H9 (cell line): Measurements from ENCODE around the gene IFNL1. TPM values are rescaled to one million over a fixed set of nuclear protein-coding genes. Genes with fewer than 3 reads are reported as not detected.
A peak's percentile ranks its signal among the peaks of the same experiment; 100 is the strongest.

ENCODE experiments used
- DNase-seq: peaks from one replicate; pipeline ENCODE4 v3.0.0-alpha.2; 2017
- H2AFZ ChIP-seq: one replicate; pipeline ENCODE4 v1.6.1; 2013; ENCODE audit warnings: mild to moderate bottlenecking, low read length, control low read depth, moderate library complexity
- H2AK5ac ChIP-seq: 2 replicates; pipeline ENCODE4 v1.6.1; 2013; ENCODE audit warnings: low read length, control low read depth, mixed read lengths; ENCODE audit not compliant: insufficient read length
- H2BK120ac ChIP-seq: one replicate; pipeline ENCODE4 v1.6.1; 2013; ENCODE audit warnings: low read depth, mild to moderate bottlenecking, low read length, control low read depth, inconsistent platforms; ENCODE audit not compliant: poor library complexity, severe bottlenecking
- H2BK12ac ChIP-seq: 2 replicates; pipeline ENCODE4 v1.6.1; 2013; ENCODE audit warnings: low read length, control low read depth, mixed read lengths, low read depth; ENCODE audit not compliant: insufficient read length
- H2BK15ac ChIP-seq: 2 replicates; pipeline ENCODE4 v1.6.1; 2013; ENCODE audit warnings: low read depth, low read length, control low read depth
- H2BK20ac ChIP-seq: one replicate; pipeline ENCODE4 v1.6.1; 2013; ENCODE audit warnings: low read depth, mild to moderate bottlenecking, low read length, control low read depth, inconsistent platforms; ENCODE audit not compliant: poor library complexity, severe bottlenecking
- H2BK5ac ChIP-seq: 2 replicates; pipeline ENCODE4 v1.6.1; 2013; ENCODE audit warnings: low read length, control low read depth, mixed read lengths; ENCODE audit not compliant: insufficient read length
- H3K14ac ChIP-seq: 2 replicates; pipeline ENCODE4 v1.6.1; 2013; ENCODE audit warnings: low read length, control low read depth; ENCODE audit not compliant: insufficient read depth
- H3K18ac ChIP-seq: 2 replicates; pipeline ENCODE4 v1.6.1; 2013; ENCODE audit warnings: low read depth, mild to moderate bottlenecking, mixed read lengths, low read length, control low read depth; ENCODE audit not compliant: insufficient read length
- H3K23ac ChIP-seq: 2 replicates; pipeline ENCODE4 v1.6.1; 2013; ENCODE audit warnings: low read length, control low read depth, mixed read lengths, low read depth; ENCODE audit not compliant: insufficient read length
- H3K23me2 ChIP-seq: 2 replicates; pipeline ENCODE4 v1.6.1; 2013; ENCODE audit warnings: low read depth, mild to moderate bottlenecking, mixed read lengths, low read length, control low read depth; ENCODE audit not compliant: insufficient read length, poor library complexity, severe bottlenecking
- H3K27ac ChIP-seq: 2 replicates; pipeline ENCODE4 v1.5.1; 2013; ENCODE audit warnings: low read length, control low read depth, mixed read lengths, low read depth; ENCODE audit not compliant: insufficient read length
- H3K27me3 ChIP-seq: 2 replicates; pipeline ENCODE4 v1.6.1; 2013; ENCODE audit warnings: low read length, control low read depth, inconsistent platforms; ENCODE audit not compliant: insufficient read depth
- H3K4ac ChIP-seq: 2 replicates; pipeline ENCODE4 v1.6.1; 2013; ENCODE audit warnings: low read depth, mild to moderate bottlenecking, control low read depth, inconsistent platforms, low read length, moderate library complexity
- H3K4me1 ChIP-seq: 2 replicates; pipeline ENCODE4 v1.6.1; 2013; ENCODE audit warnings: low read length, control low read depth, inconsistent platforms; ENCODE audit not compliant: insufficient read depth
- H3K4me2 ChIP-seq: 2 replicates; pipeline ENCODE4 v1.6.1; 2013; ENCODE audit warnings: low read length, control low read depth, mixed read lengths; ENCODE audit not compliant: insufficient read length, insufficient read depth
- H3K56ac ChIP-seq: 2 replicates; pipeline ENCODE4 v1.6.1; 2013; ENCODE audit warnings: low read depth, mild to moderate bottlenecking, mixed read lengths, low read length, control low read depth; ENCODE audit not compliant: insufficient read length
- H3K79me1 ChIP-seq: 2 replicates; pipeline ENCODE4 v1.6.1; 2013; ENCODE audit warnings: low read depth, mild to moderate bottlenecking, moderate library complexity, low read length, control low read depth, inconsistent platforms; ENCODE audit not compliant: insufficient read depth, poor library complexity, severe bottlenecking
- H3K79me2 ChIP-seq: 2 replicates; pipeline ENCODE4 v1.6.1; 2013; ENCODE audit warnings: low read length, control low read depth, inconsistent platforms; ENCODE audit not compliant: insufficient read depth
- H3K9ac ChIP-seq: 2 replicates; pipeline ENCODE4 v1.6.1; 2013; ENCODE audit warnings: low read length, control low read depth, mixed read lengths; ENCODE audit not compliant: insufficient read length; ENCODE audit errors: extremely low read depth
- H3K9me3 ChIP-seq: one replicate; pipeline ENCODE4 v1.6.1; 2013; ENCODE audit warnings: low read depth, low read length, inconsistent platforms; ENCODE audit not compliant: control insufficient read depth
- H3T11ph ChIP-seq: one replicate; pipeline ENCODE4 v1.6.1; 2013; ENCODE audit warnings: mild to moderate bottlenecking, low read length, control low read depth, inconsistent platforms
- H4K20me1 ChIP-seq: one replicate; pipeline ENCODE4 v1.6.1; 2013; ENCODE audit not compliant: control insufficient read depth, insufficient read length, insufficient read depth
- H4K5ac ChIP-seq: 2 replicates; pipeline ENCODE4 v1.6.1; 2013; ENCODE audit warnings: low read depth, mild to moderate bottlenecking, mixed read lengths, low read length, control low read depth; ENCODE audit not compliant: insufficient read length
- H4K8ac ChIP-seq: replicated peaks from 2 replicates; pipeline ENCODE4 v1.6.1; 2013; ENCODE audit warnings: low read length, control low read depth, mixed read lengths, low read depth; ENCODE audit not compliant: insufficient read length
- H4K91ac ChIP-seq: 2 replicates; pipeline ENCODE4 v1.6.1; 2013; ENCODE audit warnings: low read depth, mild to moderate bottlenecking, moderate library complexity, mixed read lengths, low read length, control low read depth; ENCODE audit not compliant: insufficient read length
- H3K27ac Mint-ChIP-seq, 3 experiments: 2 replicates in 2 of 3; 3 replicates in 1 of 3; pipeline ENCODE4 v1.8.0; 2020 to 2021; ENCODE audit warnings: mixed read lengths in 3 of 3, mild to moderate bottlenecking in 1 of 3, moderate library complexity in 1 of 3
- H3K27me3 Mint-ChIP-seq: 2 replicates; pipeline ENCODE4 v1.8.0; 2021; ENCODE audit warnings: low read depth, mild to moderate bottlenecking, moderate library complexity, mixed read lengths
- H3K36me3 Mint-ChIP-seq, 3 experiments: 2 replicates in 2 of 3; 3 replicates in 1 of 3; pipeline ENCODE4 v1.8.0; 2020 to 2021; ENCODE audit warnings: low read depth in 3 of 3, mixed read lengths in 3 of 3; ENCODE audit not compliant: insufficient read depth in 1 of 3
- H3K4me1 Mint-ChIP-seq, 2 experiments: 2 replicates each; pipeline ENCODE4 v1.8.0; 2020; ENCODE audit warnings: mixed read lengths in 2 of 2
- H3K4me3 Mint-ChIP-seq, 2 experiments: 2 replicates in 1 of 2; 3 replicates in 1 of 2; pipeline ENCODE4 v1.8.0; 2020 to 2021; ENCODE audit warnings: mild to moderate bottlenecking in 2 of 2, mixed read lengths in 2 of 2, moderate library complexity in 1 of 2
- H3K9me3 Mint-ChIP-seq, 2 experiments: 2 replicates in 1 of 2; 3 replicates in 1 of 2; pipeline ENCODE4 v1.8.0; 2020; ENCODE audit warnings: mild to moderate bottlenecking in 2 of 2, mixed read lengths in 2 of 2, moderate library complexity in 1 of 2
- total RNA-seq: library from RNA; stranded (reverse); gene quantifications from 2 replicates; pipeline ENCODE4 v1.2.1, GENCODE V29; 2021
- TF ChIP-seq, protein P1 (sequence below): fragments of 200-600 bp; sonication (generic); conservative IDR thresholded peaks from 3 replicates; pipeline ENCODE4 v1.8.0; 2021; ENCODE audit warnings: antibody characterized with exemption, mild to moderate bottlenecking

The IFNL1 gene
- total RNA-seq, 1 experiment from 2014 or later, result not detected

DNA sequence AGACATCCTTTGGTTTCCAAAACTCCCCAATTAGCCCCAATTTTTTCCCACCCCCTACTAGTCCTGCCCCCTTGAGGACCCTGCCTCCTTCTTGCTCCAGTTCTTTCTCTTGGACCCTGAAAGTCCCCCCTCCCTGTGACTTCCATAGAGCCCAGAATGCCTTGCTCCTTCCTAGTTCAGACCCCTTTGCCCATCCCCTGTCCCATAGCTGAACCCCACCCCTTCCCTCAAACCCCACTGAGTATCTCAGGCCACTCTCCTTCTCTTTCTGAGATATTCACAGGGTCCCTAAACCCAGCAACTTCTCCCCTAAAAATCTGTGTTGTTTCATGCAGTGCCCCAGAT is 25.6 kb downstream of the IFNL1 start:
- H3K27ac Mint-ChIP-seq, result peak overlapping the region in 1 of 3 experiments; percentile 63; a peak in 1 of 7 replicates
- no peak overlapping the region for H4K91ac ChIP-seq
- no peak overlapping the region for H3K4ac ChIP-seq
- no peak overlapping the region for H2BK12ac ChIP-seq
- no peaks in the 10 kb centered on the region for H4K20me1 ChIP-seq
- peaks cover 0 to 3% (median 0%) of the 10 kb centered on the region in 3 experiments; a peak in 2 of 7 replicates for H3K36me3 Mint-ChIP-seq
- H3K4me1 ChIP-seq, result no peaks in the 10 kb centered on the region
- no peak overlapping the region for H2BK20ac ChIP-seq
- no peaks in the 10 kb centered on the region; a peak in 2 of 5 replicates for H3K9me3 Mint-ChIP-seq
- no peak for DNase-seq
- no peak overlapping the region for H2AFZ ChIP-seq
- no peak overlapping the region for H4K5ac ChIP-seq
- no peak overlapping the region for H3K9ac ChIP-seq
- no peak overlapping the region for H3K56ac ChIP-seq
- H3K27me3 ChIP-seq, result no peaks in the 10 kb centered on the region; the same call in 1 of the 2 replicates
- H3K23me2 ChIP-seq, result peaks cover 6% of the 10 kb centered on the region
- H3K4me2 ChIP-seq, result no peak overlapping the region
- no peak overlapping the region for H3K14ac ChIP-seq
- H3K4me3 Mint-ChIP-seq, result peak overlapping the region in 1 of 2 experiments; percentile 88; a peak in 3 of 5 replicates
- H3K9me3 ChIP-seq, result no peaks in the 10 kb centered on the region
- no peaks in the 10 kb centered on the region for H3K79me1 ChIP-seq
- peaks cover 7 to 18% of the 10 kb centered on the region in 2 experiments for H3K4me1 Mint-ChIP-seq
- no peak overlapping the region for H4K8ac ChIP-seq
- no peak overlapping the region for H3K23ac ChIP-seq
- no peak overlapping the region for H2AK5ac ChIP-seq
- H3K27me3 Mint-ChIP-seq, result peaks cover 66% of the 10 kb centered on the region
- no peak overlapping the region for H3K18ac ChIP-seq
- TF ChIP-seq, protein P1, sequence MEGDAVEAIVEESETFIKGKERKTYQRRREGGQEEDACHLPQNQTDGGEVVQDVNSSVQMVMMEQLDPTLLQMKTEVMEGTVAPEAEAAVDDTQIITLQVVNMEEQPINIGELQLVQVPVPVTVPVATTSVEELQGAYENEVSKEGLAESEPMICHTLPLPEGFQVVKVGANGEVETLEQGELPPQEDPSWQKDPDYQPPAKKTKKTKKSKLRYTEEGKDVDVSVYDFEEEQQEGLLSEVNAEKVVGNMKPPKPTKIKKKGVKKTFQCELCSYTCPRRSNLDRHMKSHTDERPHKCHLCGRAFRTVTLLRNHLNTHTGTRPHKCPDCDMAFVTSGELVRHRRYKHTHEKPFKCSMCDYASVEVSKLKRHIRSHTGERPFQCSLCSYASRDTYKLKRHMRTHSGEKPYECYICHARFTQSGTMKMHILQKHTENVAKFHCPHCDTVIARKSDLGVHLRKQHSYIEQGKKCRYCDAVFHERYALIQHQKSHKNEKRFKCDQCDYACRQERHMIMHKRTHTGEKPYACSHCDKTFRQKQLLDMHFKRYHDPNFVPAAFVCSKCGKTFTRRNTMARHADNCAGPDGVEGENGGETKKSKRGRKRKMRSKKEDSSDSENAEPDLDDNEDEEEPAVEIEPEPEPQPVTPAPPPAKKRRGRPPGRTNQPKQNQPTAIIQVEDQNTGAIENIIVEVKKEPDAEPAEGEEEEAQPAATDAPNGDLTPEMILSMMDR, result no peak
- no peaks in the 10 kb centered on the region for H3K79me2 ChIP-seq
- H2BK120ac ChIP-seq, result no peak overlapping the region
- H2BK5ac ChIP-seq, result no peak overlapping the region
- H3T11ph ChIP-seq, result no peak overlapping the region
- H3K27ac ChIP-seq, result no peak overlapping the region
- H2BK15ac ChIP-seq, result no peak overlapping the region
